SIG-M5 treated with dmso at 0.1 percent for 504 hours (cell line): ENCODE measurements around the gene ESRRG.

ENCODE experiments used
- DNase-seq: peaks from one replicate; lab custom pipeline; 2025; ENCODE audit not compliant: unreplicated experiment; lab: John Stamatoyannopoulos, UW

ESRRG gene

DNA sequence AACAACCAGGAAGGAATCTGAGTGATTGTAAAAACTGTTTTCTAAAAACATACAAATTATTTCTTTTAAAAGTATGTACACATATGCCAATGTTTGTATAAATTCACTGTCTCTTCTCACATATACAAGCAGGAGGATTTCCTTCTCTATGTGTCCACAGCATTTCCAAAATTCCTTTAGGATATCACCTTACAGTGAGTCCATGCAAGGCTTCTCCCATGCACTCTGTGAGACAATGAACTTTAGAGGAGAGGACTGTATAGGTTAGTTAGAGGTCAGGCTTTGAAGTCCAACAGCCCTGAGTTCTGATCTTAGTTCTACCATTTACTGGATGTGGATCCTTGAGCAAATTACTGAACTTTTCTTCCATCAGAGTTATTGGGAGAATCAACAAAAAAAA is 265.9 kb downstream of the ESRRG start:
- no peak for DNase-seq

DNA sequence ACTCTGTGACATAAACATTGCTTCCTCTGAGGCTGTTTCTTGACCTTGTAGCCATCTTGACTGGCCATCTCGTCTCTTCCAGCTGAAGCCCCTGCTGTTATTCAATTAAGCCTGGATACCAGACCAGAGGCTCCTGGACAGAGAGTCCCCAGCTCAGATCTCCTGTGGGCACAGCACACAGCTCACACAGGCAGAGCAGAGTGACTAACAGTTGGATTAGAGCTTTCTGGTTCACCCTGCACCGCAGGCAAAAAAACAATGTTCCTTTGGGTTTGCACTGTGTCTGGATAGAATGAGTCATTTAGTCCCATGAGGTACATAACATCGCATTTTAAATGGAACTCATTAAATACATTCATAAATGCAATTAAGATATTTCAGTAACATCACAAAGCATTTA is 266.5 kb downstream of the ESRRG start:
- no peak for DNase-seq

DNA sequence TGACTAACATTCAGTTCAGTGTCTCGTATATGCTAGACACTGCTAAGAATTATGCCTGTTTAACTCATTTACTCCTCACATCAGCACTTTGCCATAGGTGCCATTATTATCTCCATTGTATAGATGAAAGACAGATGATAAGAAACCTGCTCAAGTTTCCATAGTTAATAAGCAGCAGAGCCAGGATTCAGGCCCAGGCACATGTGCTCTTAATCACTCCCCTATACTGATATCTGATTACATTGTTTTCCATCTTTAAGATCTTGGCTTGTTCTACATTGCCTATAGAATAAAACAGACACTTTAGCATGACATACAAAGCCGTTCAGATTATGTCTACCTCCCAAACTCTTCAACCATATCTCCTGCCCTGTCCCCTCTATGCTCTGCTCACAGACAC is 269.5 kb downstream of the ESRRG start:
- no peak for DNase-seq
